Subcutaneous adipose tissue (tissue), 4 donors: ENCODE results near the gene BLOC1S2. TPM values are rescaled to one million over a fixed set of nuclear protein-coding genes. Genes with fewer than 3 reads are reported as not detected.

ENCODE experiments used
- CTCF ChIP-seq: fragments of 450-650 bp; IDR thresholded peaks from one replicate; pipeline ENCODE4 v1.5.1; 2016; ENCODE audit warnings: low read depth, mild to moderate bottlenecking, control low read depth, antibody characterized with exemption, moderate library complexity
- total RNA-seq, 4 donors: library from RNA; depleted of rRNA; stranded (reverse); fragments of >200 nt; gene quantifications; one replicate each; pipeline ENCODE4 v1.1.0, GENCODE V29; 2016

BLOC1S2 gene
- 10 to 100 TPM; 11.3 to 52.9 (median 38.6) TPM for total RNA-seq

GRCh38 chr10:100286051-100287033 lies at the start of gene BLOC1S2:
BLOC1S2 (minus strand) TSS chr10:100286680; CDS start chr10:100286659, 21 bp downstream.
- no peak for TF ChIP-seq CTCF

GRCh38 chr10:100334762-100335161 lies 48.3 kb upstream of the BLOC1S2 start:
- no peak for TF ChIP-seq CTCF

GRCh38 chr10:100333661-100334440 lies 47.4 kb upstream of the BLOC1S2 start:
- no peak for TF ChIP-seq CTCF

GRCh38 chr10:100333106-100333505 lies 46.6 kb upstream of the BLOC1S2 start:
- no peak for TF ChIP-seq CTCF

- TF ChIP-seq CTCF = no peak
Observed at GRCh38 chr10:100330079-100330478, 43.6 kb upstream of the BLOC1S2 start, which contains the start of gene PKD2L1. PKD2L1 (minus strand) TSS chr10:100330228; CDS start chr10:100330103, 125 bp downstream.

GRCh38 chr10:100328198-100328597 lies 41.7 kb upstream of the BLOC1S2 start:
- TF ChIP-seq CTCF = no peak

GRCh38 chr10:100327718-100328009 lies 41.2 kb upstream of the BLOC1S2 start:
- no peak for TF ChIP-seq CTCF
